Endodermal cell (in vitro differentiated cells): ENCODE measurements around the gene S100A14. TPM values are rescaled to one million over a fixed set of nuclear protein-coding genes. Genes with fewer than 3 reads are reported as not detected.

Experiments
- DNase-seq: peaks from one replicate; pipeline ENCODE4 v3.0.0-alpha.2; 2017
- H3K27ac ChIP-seq: 2 replicates; pipeline ENCODE4 v1.5.1; 2013; ENCODE audit warnings: mild to moderate bottlenecking, low read depth, low read length, moderate library complexity
- H3K27me3 ChIP-seq: 2 replicates; pipeline ENCODE4 v1.6.1; 2013; ENCODE audit warnings: mild to moderate bottlenecking, low read length, moderate library complexity; ENCODE audit not compliant: insufficient read depth, control insufficient read depth, poor library complexity, severe bottlenecking
- H3K36me3 ChIP-seq: 2 replicates; pipeline ENCODE4 v1.7.0; 2013; ENCODE audit warnings: mild to moderate bottlenecking, low read length, moderate library complexity; ENCODE audit not compliant: control insufficient read depth, insufficient read depth
- H3K4me1 ChIP-seq: one replicate; pipeline ENCODE4 v1.7.0; 2013; ENCODE audit warnings: low read length; ENCODE audit not compliant: control insufficient read depth, insufficient read depth
- H3K4me3 ChIP-seq: 2 replicates; pipeline ENCODE4 v1.5.1; 2013; ENCODE audit warnings: mild to moderate bottlenecking, low read length, moderate library complexity
- H3K9ac ChIP-seq: 2 replicates; pipeline ENCODE4 v1.6.1; 2013; ENCODE audit warnings: mild to moderate bottlenecking, low read length, moderate library complexity; ENCODE audit not compliant: poor library complexity, severe bottlenecking; ENCODE audit errors: extremely low read depth
- H3K9me3 ChIP-seq: 2 replicates; pipeline ENCODE4 v1.6.1; 2013; ENCODE audit warnings: mild to moderate bottlenecking, low read length, moderate library complexity; ENCODE audit not compliant: control insufficient read depth
- H3K27ac Mint-ChIP-seq: 2 replicates; pipeline ENCODE4 v1.8.0; 2020; ENCODE audit warnings: mixed read lengths
- H3K27me3 Mint-ChIP-seq: 2 replicates; pipeline ENCODE4 v1.8.0; 2021; ENCODE audit warnings: mild to moderate bottlenecking, mixed read lengths; ENCODE audit not compliant: insufficient read depth
- H3K36me3 Mint-ChIP-seq: 2 replicates; pipeline ENCODE4 v1.8.0; 2020; ENCODE audit warnings: low read depth, mixed read lengths
- H3K4me1 Mint-ChIP-seq: 2 replicates; pipeline ENCODE4 v1.8.0; 2020; ENCODE audit warnings: mixed read lengths
- H3K4me3 Mint-ChIP-seq: 2 replicates; pipeline ENCODE4 v1.8.0; 2020; ENCODE audit warnings: mild to moderate bottlenecking, moderate library complexity, mixed read lengths
- H3K9me3 Mint-ChIP-seq: 2 replicates; pipeline ENCODE4 v1.8.0; 2020; ENCODE audit warnings: mild to moderate bottlenecking, mixed read lengths
- WGBS, 2 experiments: methylation state at CpG; one replicate each; pipeline versions ENCODE4 v1.1.5 to v1.1.7; 2013; ENCODE audit warnings: missing lambda C conversion rate in 2 of 2, mixed read lengths in 1 of 2; ENCODE audit not compliant: insufficient coverage in 1 of 2, insufficient read length in 1 of 2; 5-methylcytosine and 5-hydroxymethylcytosine counted together
- total RNA-seq, 2 donors: library from RNA; stranded (reverse); fragmentation: NEBNext Ultra II Directional in 1 of 2; extraction: Animal tissue kit (Norgen Biotek cat#: 25700) in 1 of 2; gene quantifications; 2 replicates in 1 of 2; 3 replicates in 1 of 2; pipeline ENCODE4 v1.2.1, GENCODE V29; 2021
- TF ChIP-seq, protein P1 (sequence below): fragments of 200-600 bp; sonication (generic); conservative IDR thresholded peaks from 2 replicates; pipeline ENCODE4 v1.5.0; 2021; ENCODE audit warnings: antibody characterized with exemption, mild to moderate bottlenecking

Gene S100A14
- total RNA-seq, 2 donors from 2014 or later = 53.8 to 119 TPM

DNA sequence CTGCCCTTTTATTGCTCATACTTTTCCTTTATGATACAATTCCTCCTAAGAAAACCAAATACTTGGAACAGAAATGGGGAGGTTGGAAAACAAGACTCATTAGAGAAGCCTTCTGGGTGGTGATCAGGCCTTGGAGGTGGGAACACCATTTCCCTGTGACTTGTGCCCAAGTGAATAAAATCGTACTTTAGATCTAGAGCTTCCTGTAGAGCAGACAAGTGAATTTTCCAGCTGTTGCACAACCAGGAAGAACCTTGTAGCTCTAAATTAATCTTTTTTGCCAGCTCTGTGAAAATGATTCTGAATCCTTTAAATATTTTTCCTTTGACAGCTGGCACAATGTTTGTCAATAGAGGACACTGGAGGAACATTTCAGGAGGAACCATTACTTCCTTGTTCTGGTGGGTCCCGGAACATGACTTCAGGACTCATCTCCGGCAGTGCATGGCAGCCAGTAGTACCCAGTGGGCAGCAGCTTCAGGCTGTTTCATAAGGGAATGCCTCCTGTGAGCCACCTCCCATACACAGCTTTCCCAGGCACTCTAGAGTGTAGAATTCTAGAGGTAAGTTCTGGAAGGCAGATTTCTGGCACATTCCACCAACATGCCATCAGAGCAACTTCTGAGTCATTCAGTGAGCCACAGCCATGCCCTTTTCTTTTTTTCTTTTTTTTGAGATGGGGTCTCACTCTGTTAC is 36.8 kb upstream of the S100A14 start:
- Histone ChIP-seq H3K27me3 (no peaks in the 10 kb centered on the region), H3K36me3 (no peaks in the 10 kb centered on the region), H3K9me3 (no peaks in the 10 kb centered on the region), H3K4me1 (peaks cover 10% of the 10 kb centered on the region), H3K27ac (no peak overlapping the region), H3K4me3 (no peak overlapping the region), H3K9ac (no peak overlapping the region)
- Mint-ChIP-seq H3K27ac (no peak overlapping the region), H3K4me3 (no peak overlapping the region), H3K36me3 (no peaks in the 10 kb centered on the region), H3K4me1 (peaks cover 15% of the 10 kb centered on the region), H3K27me3 (peaks cover 7% of the 10 kb centered on the region), H3K9me3 (no peaks in the 10 kb centered on the region)
- no peak for DNase-seq
- 88 to 95% methylated on average over 3 of the region's 3 CpGs for WGBS, 2 experiments
- TF ChIP-seq, protein P1, sequence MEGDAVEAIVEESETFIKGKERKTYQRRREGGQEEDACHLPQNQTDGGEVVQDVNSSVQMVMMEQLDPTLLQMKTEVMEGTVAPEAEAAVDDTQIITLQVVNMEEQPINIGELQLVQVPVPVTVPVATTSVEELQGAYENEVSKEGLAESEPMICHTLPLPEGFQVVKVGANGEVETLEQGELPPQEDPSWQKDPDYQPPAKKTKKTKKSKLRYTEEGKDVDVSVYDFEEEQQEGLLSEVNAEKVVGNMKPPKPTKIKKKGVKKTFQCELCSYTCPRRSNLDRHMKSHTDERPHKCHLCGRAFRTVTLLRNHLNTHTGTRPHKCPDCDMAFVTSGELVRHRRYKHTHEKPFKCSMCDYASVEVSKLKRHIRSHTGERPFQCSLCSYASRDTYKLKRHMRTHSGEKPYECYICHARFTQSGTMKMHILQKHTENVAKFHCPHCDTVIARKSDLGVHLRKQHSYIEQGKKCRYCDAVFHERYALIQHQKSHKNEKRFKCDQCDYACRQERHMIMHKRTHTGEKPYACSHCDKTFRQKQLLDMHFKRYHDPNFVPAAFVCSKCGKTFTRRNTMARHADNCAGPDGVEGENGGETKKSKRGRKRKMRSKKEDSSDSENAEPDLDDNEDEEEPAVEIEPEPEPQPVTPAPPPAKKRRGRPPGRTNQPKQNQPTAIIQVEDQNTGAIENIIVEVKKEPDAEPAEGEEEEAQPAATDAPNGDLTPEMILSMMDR = no peak

DNA sequence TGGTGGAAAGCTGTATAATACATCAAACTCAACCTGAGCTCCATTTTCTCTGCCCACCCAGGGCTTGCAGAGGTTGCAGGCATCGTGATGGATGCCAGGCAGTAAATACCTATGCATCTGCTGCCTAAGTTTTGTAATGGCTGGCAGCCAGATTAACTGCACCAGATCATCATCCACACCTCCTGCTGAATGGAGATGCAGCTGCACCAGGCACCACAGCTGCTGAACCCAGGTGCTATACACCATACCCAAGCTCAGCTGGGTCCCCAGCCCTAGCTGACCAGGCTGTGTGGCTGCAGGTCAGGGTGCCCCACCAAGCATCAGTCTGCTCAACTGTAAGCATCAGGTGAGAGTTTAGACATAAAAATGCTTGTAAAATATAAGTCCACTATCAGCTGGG is 35.6 kb upstream of the S100A14 start:
- H3K4me3 ChIP-seq = no peak overlapping the region
- TF ChIP-seq, protein P1 = no peak

DNA sequence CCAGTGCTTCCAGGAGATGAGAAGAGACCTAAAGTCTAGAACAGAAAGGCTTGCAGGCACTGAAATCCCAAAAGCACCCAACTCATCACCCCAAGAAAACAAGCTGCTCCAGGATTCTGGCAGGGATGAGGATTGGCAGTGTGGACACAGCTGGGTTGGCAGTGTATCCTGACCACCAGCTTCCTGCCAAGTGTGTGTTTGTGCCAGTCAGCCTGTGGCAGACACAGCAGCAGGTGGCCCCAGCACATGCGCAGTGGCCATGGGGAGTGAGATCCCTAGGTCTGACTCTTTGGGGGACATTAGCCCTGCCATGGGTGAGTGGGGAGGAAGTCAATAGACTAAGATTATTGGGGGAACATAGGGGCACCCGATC is 33.7 kb upstream of the S100A14 start:
- peaks cover 10% of the 10 kb centered on the region for H3K4me1 ChIP-seq
- no peaks in the 10 kb centered on the region for H3K9me3 Mint-ChIP-seq
- H3K36me3 Mint-ChIP-seq = peaks cover 18% of the 10 kb centered on the region
- H3K9me3 ChIP-seq = no peaks in the 10 kb centered on the region
- no peaks in the 10 kb centered on the region for H3K27me3 ChIP-seq
- TF ChIP-seq, protein P1 = no peak
- H3K9ac ChIP-seq = no peak overlapping the region
- H3K4me1 Mint-ChIP-seq = peaks cover 14% of the 10 kb centered on the region
- 95 to 100% methylated on average over 1 to 2 of the region's 2 CpGs for WGBS, 2 experiments
- no peak for DNase-seq
- H3K4me3 Mint-ChIP-seq = no peak overlapping the region
- peak overlapping the region; percentile 64 for H3K27ac Mint-ChIP-seq
- H3K27me3 Mint-ChIP-seq = peaks cover 7% of the 10 kb centered on the region
- no peak overlapping the region for H3K4me3 ChIP-seq
- peaks cover 21% of the 10 kb centered on the region for H3K36me3 ChIP-seq
- H3K27ac ChIP-seq = no peak overlapping the region

More for the DNA sequence above, 35.6 kb upstream of the S100A14 start:
- Histone ChIP-seq H3K27me3 (no peaks in the 10 kb centered on the region), H3K36me3 (peaks cover 1% of the 10 kb centered on the region), H3K4me1 (peaks cover 10% of the 10 kb centered on the region), H3K27ac (no peak overlapping the region), H3K9ac (no peak overlapping the region), H3K9me3 (no peaks in the 10 kb centered on the region)
- Mint-ChIP-seq H3K4me1 (peaks cover 19% of the 10 kb centered on the region), H3K27me3 (peaks cover 7% of the 10 kb centered on the region), H3K9me3 (no peaks in the 10 kb centered on the region), H3K4me3 (no peak overlapping the region), H3K36me3 (no peaks in the 10 kb centered on the region), H3K27ac (no peak overlapping the region)
- DNase-seq = no peak
- WGBS, 2 experiments = 97 to 100% methylated on average over 1 of the region's 1 CpG
